PFSK-1 (cell line): ENCODE results near the gene FOSL2. TPM values are rescaled to one million over a fixed set of nuclear protein-coding genes. Genes with fewer than 3 reads are reported as not detected.

ENCODE experiments used
- FOXP2 ChIP-seq: optimal IDR thresholded peaks from 2 replicates; pipeline ENCODE3; 2011; ENCODE audit warnings: borderline replicate concordance, control low read depth, inconsistent platforms; ENCODE audit not compliant: insufficient read depth; ENCODE audit errors: extremely low read length, extremely low read depth
- POLR2AphosphoS5 ChIP-seq: IDR thresholded peaks from 2 replicates; pipeline ENCODE4 v1.6.1; 2012; ENCODE audit warnings: low read depth, mild to moderate bottlenecking, control low read depth, low read length, moderate library complexity
- REST ChIP-seq, 2 experiments: IDR thresholded peaks; 2 replicates each; pipeline versions ENCODE4 v1.6.1 to v1.8.0; 2011 to 2012; ENCODE audit warnings: low read depth in 2 of 2, low read length in 2 of 2, control low read depth in 1 of 2, inconsistent platforms in 1 of 2, mild to moderate bottlenecking in 1 of 2, moderate library complexity in 1 of 2; ENCODE audit not compliant: insufficient read depth in 1 of 2
- SIN3A ChIP-seq: IDR thresholded peaks from 2 replicates; pipeline ENCODE4 v1.6.1; 2012; ENCODE audit warnings: mild to moderate bottlenecking, low read length, moderate library complexity, borderline replicate concordance; ENCODE audit not compliant: insufficient read depth
- TAF1 ChIP-seq: IDR thresholded peaks from 2 replicates; pipeline ENCODE4 v1.6.1; 2012; ENCODE audit warnings: low read length, control low read depth, borderline replicate concordance; ENCODE audit not compliant: insufficient read depth
- polyA plus RNA-seq: library from polyadenylated mRNA; unstranded; fragments of >200 nt; gene quantifications from one replicate; pipeline ENCODE4 v1.2.1, GENCODE V29; 2012; ENCODE audit warnings: low read depth, missing spikeins; ENCODE audit not compliant: insufficient read length

FOSL2 gene
- 20.8 TPM for polyA plus RNA-seq

DNA sequence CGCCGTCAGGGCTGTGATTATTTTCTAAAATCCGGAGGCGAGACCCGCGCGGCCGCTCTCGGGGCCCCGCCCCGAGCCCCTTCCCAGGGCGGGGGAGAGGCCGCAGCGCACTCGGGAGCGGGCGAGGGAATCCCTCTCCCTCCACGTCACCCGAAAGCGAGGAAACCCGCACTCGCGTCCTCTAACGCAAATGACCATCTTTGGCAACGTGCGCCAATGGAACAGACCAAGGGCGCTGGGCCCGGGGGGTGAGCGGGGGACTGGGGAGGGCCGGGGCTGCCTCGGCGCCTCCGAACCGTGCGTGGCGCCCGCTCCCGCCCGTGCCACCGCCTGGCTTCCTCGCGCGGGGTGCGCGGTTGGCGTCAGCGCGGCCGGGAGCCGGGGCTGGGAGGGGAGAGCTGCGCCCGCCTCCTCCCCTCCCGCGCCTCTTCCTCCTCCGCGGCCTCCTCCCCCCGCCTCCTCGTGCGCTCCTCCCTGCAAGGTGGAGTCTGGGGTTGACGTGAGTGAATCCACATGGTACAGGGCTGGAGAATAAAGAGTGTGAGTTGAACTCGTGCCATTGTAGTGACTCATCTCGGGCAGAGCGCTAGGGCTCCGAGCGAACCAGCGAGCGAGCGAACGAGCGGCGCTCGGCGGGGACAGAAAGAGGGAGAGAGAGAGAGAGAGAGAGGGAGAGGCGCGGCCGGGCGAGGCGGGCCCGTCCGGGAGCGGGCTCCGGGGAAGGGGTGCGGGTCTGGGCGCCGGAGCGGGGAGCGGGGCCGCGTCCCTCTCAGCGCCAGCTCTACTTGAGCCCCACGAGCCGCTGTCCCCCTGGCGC lies at the start of gene FOSL2:
Gene FOSL2 (plus strand): TSS at position 562 of the 817 bp plus-strand sequence. CDS start 863 bp downstream, outside the sequence.
- TF ChIP-seq SIN3A (peak; percentile 67; the same call in 1 of the 2 replicates), POLR2AphosphoS5 (peak; percentile 69; the same call in 1 of the 2 replicates), REST (IDR thresholded peaks at IDR 0.05; ENCODE audit: insufficient read depth in 1 of 2, low read depth in 2 of 2, low read length in 2 of 2) (0 out of 4 replicates have a peak, but pooled peaks of 1 of the 2 experiments have one; percentile 13), FOXP2 (peak; percentile 81), TAF1 (peak; percentile 61; the same call in 1 of the 2 replicates)

DNA sequence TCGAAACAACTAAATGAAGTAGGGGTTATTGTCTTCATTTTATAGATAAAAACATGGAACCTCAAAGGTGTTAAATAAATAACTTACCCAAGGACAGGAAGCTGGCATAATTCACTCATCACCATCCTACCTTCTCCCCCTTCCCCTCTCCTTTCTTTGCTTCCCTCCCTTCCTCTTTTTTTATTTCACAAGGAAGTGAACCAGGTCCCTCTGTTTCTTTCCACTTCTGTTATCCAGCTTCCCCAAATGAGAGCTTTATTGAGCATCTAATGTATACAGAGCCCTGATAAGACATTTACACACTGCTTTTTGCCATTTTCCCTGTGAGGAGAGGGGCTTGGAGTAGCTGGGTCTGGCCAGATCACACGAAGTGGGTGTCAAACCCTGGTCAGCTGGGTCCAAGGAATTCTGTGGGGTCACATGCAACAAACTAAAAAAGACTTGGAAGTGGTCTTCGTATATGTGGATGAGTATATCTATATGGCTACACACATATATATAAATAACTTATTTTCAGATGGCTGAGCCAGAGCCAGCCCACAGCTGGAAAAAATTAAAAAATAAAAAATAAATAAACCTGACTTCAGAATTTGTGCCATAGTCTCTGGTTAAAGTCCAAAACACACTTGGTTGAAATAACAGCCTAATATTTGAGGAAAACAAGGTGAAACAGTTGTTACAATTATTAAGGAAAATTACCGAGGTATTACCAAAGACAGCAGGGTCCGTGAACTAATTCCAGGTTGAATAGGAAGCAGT lies 49.3 kb upstream of the FOSL2 start:
- TF ChIP-seq SIN3A (no peak), REST (IDR thresholded peaks at IDR 0.05; ENCODE audit: insufficient read depth in 1 of 2, low read depth in 2 of 2, low read length in 2 of 2) (no peak)

DNA sequence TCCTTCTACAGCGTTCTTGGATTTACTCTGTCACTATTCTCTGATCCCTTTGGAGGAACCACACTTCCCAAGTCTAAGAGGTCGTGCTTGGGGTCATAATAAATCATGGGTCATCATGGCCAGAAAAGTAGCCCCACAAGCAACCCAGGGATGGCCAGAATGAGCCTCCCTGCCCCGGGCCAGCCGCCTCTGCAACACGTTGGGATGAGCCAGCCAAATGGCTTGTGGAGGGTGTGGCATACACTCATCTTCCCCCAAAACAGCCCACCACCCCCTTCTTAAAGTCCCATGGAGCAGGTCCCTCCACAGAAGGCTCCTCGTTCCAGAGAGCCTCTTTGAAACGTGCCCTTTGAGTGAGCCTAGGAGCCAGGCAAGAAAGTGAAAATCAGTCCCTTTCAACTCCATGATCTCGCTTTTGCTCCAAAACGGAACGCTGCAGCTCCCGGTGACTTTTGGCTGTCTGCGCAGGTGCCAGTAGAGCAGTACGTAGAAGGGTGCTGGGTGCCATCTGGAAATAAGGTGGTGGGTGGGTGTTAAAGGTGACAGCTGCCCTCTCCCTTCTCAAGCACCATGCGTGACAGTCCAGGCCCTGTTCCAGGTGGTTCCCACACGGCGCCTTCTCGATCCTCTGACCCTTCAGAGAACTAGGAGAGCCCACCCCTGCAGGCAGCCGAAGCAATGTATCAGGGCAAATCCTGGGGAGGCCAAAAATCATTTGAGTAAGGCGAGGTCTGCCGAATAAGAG lies 48.5 kb upstream of the FOSL2 start:
- no peak for TF ChIP-seq POLR2AphosphoS5
- TF ChIP-seq REST (IDR thresholded peaks at IDR 0.05; ENCODE audit: insufficient read depth in 1 of 2, low read depth in 2 of 2, low read length in 2 of 2): no peak
- TF ChIP-seq TAF1: no peak
- no peak for TF ChIP-seq SIN3A
- no peak for TF ChIP-seq FOXP2

DNA sequence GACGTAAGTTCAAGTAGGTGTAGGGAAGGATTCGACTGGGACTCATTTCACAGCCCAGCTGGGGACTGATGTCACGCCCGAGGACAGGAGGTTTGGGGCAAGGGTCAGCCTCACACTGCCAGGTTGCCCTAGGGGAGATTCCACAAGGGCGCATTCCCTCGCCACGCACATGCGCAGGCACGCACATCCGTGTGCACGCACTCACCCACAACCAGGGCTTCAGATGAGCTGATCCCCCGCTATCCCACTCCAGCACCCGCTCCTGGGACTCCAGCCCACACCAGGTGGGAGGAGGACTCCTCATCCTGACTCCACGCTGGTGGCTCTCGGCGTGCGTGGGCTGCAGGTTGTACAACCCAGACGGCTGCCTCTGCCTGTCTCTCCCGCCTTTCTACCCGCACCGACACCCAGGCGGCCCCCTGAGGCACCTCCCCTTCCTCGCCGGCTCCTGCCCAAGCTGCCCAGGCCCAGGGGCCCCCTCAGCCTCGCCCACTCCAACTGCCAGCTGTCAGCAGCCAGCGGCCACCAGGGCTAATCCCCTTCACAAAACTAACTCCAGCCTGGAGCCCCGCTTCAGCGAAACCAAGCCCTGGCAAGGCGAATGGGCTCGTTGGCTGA lies 47.8 kb upstream of the FOSL2 start:
- TF ChIP-seq TAF1 (no peak), FOXP2 (no peak), SIN3A (no peak), POLR2AphosphoS5 (no peak), REST (IDR thresholded peaks at IDR 0.05; ENCODE audit: insufficient read depth in 1 of 2, low read depth in 2 of 2, low read length in 2 of 2) (no peak)
